ENCODE data around the gene VEGFB. TPM values are rescaled to one million over a fixed set of nuclear protein-coding genes. Genes with fewer than 3 reads are reported as not detected.

Gene VEGFB
- total RNA-seq, 1 donor from 2014 or later = 2.3 TPM

DNA sequence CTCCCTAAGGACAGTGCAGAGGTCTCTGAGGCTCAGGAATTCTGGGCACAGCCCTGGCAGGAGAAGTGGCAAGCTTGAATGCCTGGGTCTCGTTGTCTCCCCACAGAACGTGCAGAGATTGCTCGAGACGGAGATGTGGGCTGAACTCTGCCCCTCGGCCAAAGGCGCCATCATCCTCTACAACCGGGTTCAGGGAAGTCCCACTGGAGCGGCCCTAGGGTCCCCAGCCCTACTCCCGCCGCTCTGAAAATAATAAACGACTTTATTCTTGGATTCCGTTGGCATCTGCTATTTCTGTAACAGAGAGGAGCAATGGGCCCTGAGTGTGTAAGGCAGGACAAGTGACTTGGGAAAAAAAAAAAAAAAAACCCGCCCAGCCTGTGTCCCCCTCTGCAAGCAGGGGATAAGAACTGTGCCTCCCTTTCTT, 4.6 kb upstream of the VEGFB start:
- Mint-ChIP-seq H3K27me3 (ENCODE audit: insufficient read depth, low read depth) (peaks cover 7% of the 10 kb centered on the region), H3K4me3 (peak overlapping the region; percentile 92), H3K27ac (no peak overlapping the region), H3K36me3 (no peaks in the 10 kb centered on the region), H3K9me3 (no peaks in the 10 kb centered on the region), H3K4me1 (peaks cover 36% of the 10 kb centered on the region)
- Histone ChIP-seq H3K4me3 (peak overlapping the region; percentile 67), H3K79me2 (ENCODE audit: low read depth) (no peaks in the 10 kb centered on the region), H3K9ac (no peak overlapping the region), H3K4me1 (peaks cover 20% of the 10 kb centered on the region), H3K4me2 (peak overlapping the region; percentile 95), H3K36me3 (no peaks in the 10 kb centered on the region), H4K20me1 (ENCODE audit: low read depth) (peaks cover 3% of the 10 kb centered on the region), H3K9me3 (ENCODE audit: low read depth) (no peaks in the 10 kb centered on the region), H3K27me3 (peaks cover 36% of the 10 kb centered on the region), H3F3A (ENCODE audit: low read depth) (peaks cover 39% of the 10 kb centered on the region), H3K27ac (no peak overlapping the region), H2AFZ (replicated peaks) (no peak overlapping the region)
- TF ChIP-seq EZH2 (IDR thresholded peaks at IDR 0.05) = no peak
- TF ChIP-seq EZH2phosphoT487 (IDR thresholded peaks at IDR 0.05) = no peak
- TF ChIP-seq, protein P1, sequence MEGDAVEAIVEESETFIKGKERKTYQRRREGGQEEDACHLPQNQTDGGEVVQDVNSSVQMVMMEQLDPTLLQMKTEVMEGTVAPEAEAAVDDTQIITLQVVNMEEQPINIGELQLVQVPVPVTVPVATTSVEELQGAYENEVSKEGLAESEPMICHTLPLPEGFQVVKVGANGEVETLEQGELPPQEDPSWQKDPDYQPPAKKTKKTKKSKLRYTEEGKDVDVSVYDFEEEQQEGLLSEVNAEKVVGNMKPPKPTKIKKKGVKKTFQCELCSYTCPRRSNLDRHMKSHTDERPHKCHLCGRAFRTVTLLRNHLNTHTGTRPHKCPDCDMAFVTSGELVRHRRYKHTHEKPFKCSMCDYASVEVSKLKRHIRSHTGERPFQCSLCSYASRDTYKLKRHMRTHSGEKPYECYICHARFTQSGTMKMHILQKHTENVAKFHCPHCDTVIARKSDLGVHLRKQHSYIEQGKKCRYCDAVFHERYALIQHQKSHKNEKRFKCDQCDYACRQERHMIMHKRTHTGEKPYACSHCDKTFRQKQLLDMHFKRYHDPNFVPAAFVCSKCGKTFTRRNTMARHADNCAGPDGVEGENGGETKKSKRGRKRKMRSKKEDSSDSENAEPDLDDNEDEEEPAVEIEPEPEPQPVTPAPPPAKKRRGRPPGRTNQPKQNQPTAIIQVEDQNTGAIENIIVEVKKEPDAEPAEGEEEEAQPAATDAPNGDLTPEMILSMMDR (IDR thresholded peaks at IDR 0.05) = no peak
- no peak for DNase-seq (ENCODE audit: low spot score)

DNA sequence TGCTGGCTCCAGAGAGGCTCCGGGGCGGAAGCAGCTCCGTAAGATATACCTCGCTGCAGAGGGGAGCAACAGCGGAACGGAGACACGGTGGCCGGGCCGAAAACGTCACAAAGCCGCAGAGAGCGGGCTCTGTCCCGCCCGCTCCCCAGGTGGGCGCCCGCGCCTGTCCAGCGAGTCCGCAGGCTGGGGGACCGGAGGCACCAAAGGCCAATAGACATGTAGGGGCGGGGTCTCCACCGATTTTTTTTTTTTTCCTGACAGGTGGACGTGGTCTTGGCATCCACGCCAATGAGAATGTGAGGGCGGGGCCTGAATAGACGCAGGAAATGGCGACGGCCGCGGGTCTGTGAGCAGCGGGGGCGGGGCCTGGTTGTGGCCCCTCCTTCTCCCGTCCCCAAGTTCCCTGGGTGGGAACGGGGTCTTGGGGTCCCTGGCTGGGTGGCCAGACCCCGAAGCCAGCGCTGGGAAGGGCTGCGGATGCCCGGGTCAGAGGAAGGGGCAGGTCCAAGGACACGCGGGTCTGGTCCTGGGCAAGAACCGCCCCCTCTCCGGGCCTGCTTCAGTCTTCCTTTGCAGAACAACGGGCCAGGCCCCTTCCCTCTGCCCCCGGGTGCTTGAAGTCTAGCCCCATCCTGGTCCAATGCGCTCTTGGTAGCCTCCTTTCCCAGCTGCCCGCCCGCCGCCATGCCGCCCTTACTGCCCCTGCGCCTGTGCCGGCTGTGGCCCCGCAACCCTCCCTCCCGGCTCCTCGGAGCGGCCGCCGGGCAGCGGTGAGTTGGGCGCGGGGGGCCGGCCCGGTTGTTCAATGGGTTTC, 4.0 kb upstream of the VEGFB start, which contains the start of gene DNAJC4:
Gene DNAJC4 (plus strand): TSS at position 378 of the 814 bp plus-strand sequence. CDS start 307 bp downstream, at position 685.
- peak within 1 kb of the TSS; percentile 92 for H3K4me3 Mint-ChIP-seq
- no peak for TF ChIP-seq EZH2phosphoT487 (IDR thresholded peaks at IDR 0.05)
- TF ChIP-seq EZH2 (IDR thresholded peaks at IDR 0.05) = peak; percentile 27
- Histone ChIP-seq H3K27me3 (peaks cover 42% of the 10 kb centered on the region), H4K20me1 (ENCODE audit: low read depth) (peaks cover 3% of the 10 kb centered on the region), H3K4me1 (peaks cover 16% of the 10 kb centered on the region), H3K9me3 (ENCODE audit: low read depth) (no peaks in the 10 kb centered on the region), H3F3A (ENCODE audit: low read depth) (peaks cover 39% of the 10 kb centered on the region), H3K79me2 (ENCODE audit: low read depth) (no peaks in the 10 kb centered on the region), H2AFZ (replicated peaks) (peak within 1 kb of the TSS; percentile 29), H3K27ac (no peak within 1 kb of the TSS), H3K4me3 (peak within 1 kb of the TSS; percentile 67), H3K9ac (no peak within 1 kb of the TSS), H3K4me2 (peak within 1 kb of the TSS; percentile 95), H3K36me3 (no peaks in the 10 kb centered on the region)
- H3K9me3 Mint-ChIP-seq = no peaks in the 10 kb centered on the region
- peak; percentile 98 for DNase-seq (ENCODE audit: low spot score)
- H3K27ac Mint-ChIP-seq = peak within 1 kb of the TSS; percentile 90
- H3K27me3 Mint-ChIP-seq (ENCODE audit: insufficient read depth, low read depth) = peaks cover 12% of the 10 kb centered on the region
- peaks cover 31% of the 10 kb centered on the region for H3K4me1 Mint-ChIP-seq
- no peaks in the 10 kb centered on the region for H3K36me3 Mint-ChIP-seq

DNA sequence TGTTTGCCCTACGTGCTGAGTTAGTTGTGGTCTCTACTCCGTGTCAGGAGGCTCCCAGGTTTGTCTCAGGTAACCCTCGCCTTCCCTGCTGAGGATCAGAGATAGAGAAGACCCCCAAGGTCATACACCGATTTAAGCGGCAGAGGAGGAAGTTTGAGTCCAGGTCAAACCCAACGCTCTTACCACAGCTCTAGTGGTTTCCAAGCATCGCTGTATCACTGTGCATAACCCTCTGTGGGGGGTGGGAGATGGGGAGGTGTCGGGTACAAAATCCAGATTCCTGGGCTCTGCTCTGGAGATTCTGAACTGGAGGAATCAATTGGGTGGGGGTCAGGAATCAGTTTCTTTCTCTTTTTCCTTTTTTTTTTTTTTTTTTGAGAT, 3.4 kb upstream of the VEGFB start:
- H3K27ac ChIP-seq = no peak overlapping the region
- peaks cover 32% of the 10 kb centered on the region for H3K4me1 Mint-ChIP-seq
- no peak for DNase-seq (ENCODE audit: low spot score)
- H3K36me3 ChIP-seq = no peaks in the 10 kb centered on the region
- peaks cover 3% of the 10 kb centered on the region for H4K20me1 ChIP-seq (ENCODE audit: low read depth)
- peaks cover 43% of the 10 kb centered on the region for H3F3A ChIP-seq (ENCODE audit: low read depth)
- TF ChIP-seq, protein P1 (IDR thresholded peaks at IDR 0.05) = no peak
- no peak for TF ChIP-seq EZH2 (IDR thresholded peaks at IDR 0.05)
- no peak for TF ChIP-seq EZH2phosphoT487 (IDR thresholded peaks at IDR 0.05)
- no peaks in the 10 kb centered on the region for H3K9me3 Mint-ChIP-seq
- peaks cover 16% of the 10 kb centered on the region for H3K4me1 ChIP-seq
- peak overlapping the region; percentile 90 for H3K27ac Mint-ChIP-seq
- H3K9ac ChIP-seq = no peak overlapping the region
- H2AFZ ChIP-seq (replicated peaks) = peak overlapping the region; percentile 29
- H3K9me3 ChIP-seq (ENCODE audit: low read depth) = no peaks in the 10 kb centered on the region
- no peaks in the 10 kb centered on the region for H3K79me2 ChIP-seq (ENCODE audit: low read depth)
- peaks cover 14% of the 10 kb centered on the region for H3K27me3 Mint-ChIP-seq (ENCODE audit: insufficient read depth, low read depth)
- H3K27me3 ChIP-seq = peaks cover 47% of the 10 kb centered on the region
- peak overlapping the region; percentile 92 for H3K4me3 Mint-ChIP-seq
- H3K4me2 ChIP-seq = peak overlapping the region; percentile 95
- H3K4me3 ChIP-seq = peak overlapping the region; percentile 67
- H3K36me3 Mint-ChIP-seq = no peaks in the 10 kb centered on the region

DNA sequence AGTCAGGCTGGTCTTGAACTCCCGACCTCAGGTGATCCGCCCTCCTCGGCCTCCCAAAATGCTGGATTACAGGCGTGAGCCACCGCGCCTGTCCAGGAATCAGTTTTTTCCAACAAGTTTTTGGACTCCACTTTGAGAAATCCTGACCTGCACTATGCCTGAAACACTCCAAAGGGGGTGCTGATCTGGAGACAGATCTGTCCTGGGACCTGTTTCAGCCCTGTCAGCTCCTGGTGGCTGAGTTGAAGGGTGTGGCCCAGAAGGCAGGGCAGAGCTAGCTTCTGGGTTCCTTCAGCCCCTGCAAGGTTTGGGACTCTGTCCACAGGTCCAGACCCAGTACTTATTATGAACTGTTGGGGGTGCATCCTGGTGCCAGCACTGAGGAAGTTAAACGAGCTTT, 2.8 kb upstream of the VEGFB start:
- peak overlapping the region; percentile 92 for H3K4me3 Mint-ChIP-seq
- H3K4me2 ChIP-seq = peak overlapping the region; percentile 95
- no peak overlapping the region for H3K9ac ChIP-seq
- no peak for DNase-seq (ENCODE audit: low spot score)
- H3K36me3 ChIP-seq = no peaks in the 10 kb centered on the region
- peaks cover 14% of the 10 kb centered on the region for H3K27me3 Mint-ChIP-seq (ENCODE audit: insufficient read depth, low read depth)
- H3K27me3 ChIP-seq = peaks cover 47% of the 10 kb centered on the region
- peaks cover 44% of the 10 kb centered on the region for H3F3A ChIP-seq (ENCODE audit: low read depth)
- H3K36me3 Mint-ChIP-seq = no peaks in the 10 kb centered on the region
- H3K4me1 ChIP-seq = peaks cover 14% of the 10 kb centered on the region
- peaks cover 3% of the 10 kb centered on the region for H4K20me1 ChIP-seq (ENCODE audit: low read depth)
- H3K9me3 ChIP-seq (ENCODE audit: low read depth) = no peaks in the 10 kb centered on the region
- TF ChIP-seq, protein P1 (IDR thresholded peaks at IDR 0.05) = no peak
- TF ChIP-seq EZH2phosphoT487 (IDR thresholded peaks at IDR 0.05) = no peak
- TF ChIP-seq EZH2 (IDR thresholded peaks at IDR 0.05) = no peak
- H3K27ac Mint-ChIP-seq = no peak overlapping the region
- H2AFZ ChIP-seq (replicated peaks) = no peak overlapping the region
- H3K4me3 ChIP-seq = no peak overlapping the region
- H3K79me2 ChIP-seq (ENCODE audit: low read depth) = no peaks in the 10 kb centered on the region
- H3K4me1 Mint-ChIP-seq = peaks cover 32% of the 10 kb centered on the region
- no peaks in the 10 kb centered on the region for H3K9me3 Mint-ChIP-seq
- no peak overlapping the region for H3K27ac ChIP-seq
